B cell (primary cell): ENCODE results near the gene PGLYRP3. TPM values are rescaled to one million over a fixed set of nuclear protein-coding genes. Genes with fewer than 3 reads are reported as not detected.

ENCODE experiments used
- ATAC-seq: fragments of 200-7000 bp; cut with Tn5 transposase; one replicate; pipeline ENCODE4 v1.10.0; 2021; ENCODE audit warnings: low read depth, mild to moderate bottlenecking, moderate number of reproducible peaks, moderate library complexity
- CTCF ChIA-PET: fragments of 350-600 bp; sonication (Branson Sonifier 250); formaldehyde crosslinking; loops from one replicate; lab custom pipeline; 2021; ENCODE audit warnings: antibody characterized with exemption, inconsistent platforms; lab: Charles Lee
- POLR2A ChIA-PET: fragments of 350-600 bp; sonication (Branson Sonifier 250); formaldehyde crosslinking; loops from one replicate; lab custom pipeline; 2021; ENCODE audit warnings: antibody characterized with exemption; lab: Charles Lee
- DNase-seq: peaks from one replicate; pipeline ENCODE4 v3.0.0; 2013
- H2AFZ ChIP-seq: 2 replicates; pipeline ENCODE4 v1.6.1; 2012; ENCODE audit warnings: mild to moderate bottlenecking, low read depth, low read length; ENCODE audit not compliant: insufficient read depth, poor library complexity, severe bottlenecking
- H3K27ac ChIP-seq, 2 donors: 1 replicate in 1 of 2; 2 replicates in 1 of 2; pipeline ENCODE4 v1.5.1; 2012 to 2013; ENCODE audit warnings: low read length in 2 of 2, mild to moderate bottlenecking in 2 of 2, moderate library complexity in 1 of 2
- H3K27me3 ChIP-seq, 4 experiments: fragments of 200-600 bp in 1 of 4; sonication (generic) in 1 of 4; replicated peaks in 1 of 4; 1 replicate in 2 of 4; 2 replicates in 2 of 4; pipeline versions ENCODE4 v1.6.1 to v1.7.0; 2013 to 2016; ENCODE audit warnings: low read length in 3 of 4, mild to moderate bottlenecking in 2 of 4, mixed read lengths in 1 of 4, moderate library complexity in 1 of 4; ENCODE audit not compliant: insufficient read depth in 4 of 4, control insufficient read depth in 3 of 4; ENCODE audit errors: control extremely low read depth in 1 of 4
- H3K36me3 ChIP-seq, 2 experiments: replicated peaks in 1 of 2; 1 replicate in 1 of 2; 2 replicates in 1 of 2; pipeline versions ENCODE4 v1.6.1 to v1.7.1; 2013; ENCODE audit warnings: low read length in 1 of 2; ENCODE audit not compliant: insufficient read depth in 2 of 2, control insufficient read depth in 1 of 2; ENCODE audit errors: control extremely low read depth in 1 of 2, extremely low read depth in 1 of 2
- H3K4me1 ChIP-seq, 2 donors: fragments of 200-600 bp in 1 of 2; sonication (generic) in 1 of 2; 1 replicate in 1 of 2; 2 replicates in 1 of 2; pipeline versions ENCODE4 v1.5.1 to v1.6.1; 2013 to 2017; ENCODE audit warnings: low read length in 2 of 2; ENCODE audit not compliant: control insufficient read depth in 2 of 2, insufficient read depth in 2 of 2
- H3K4me2 ChIP-seq: replicated peaks from 2 replicates; pipeline ENCODE3; 2012; ENCODE audit warnings: mild to moderate bottlenecking, low read depth, low read length; ENCODE audit not compliant: poor library complexity, severe bottlenecking
- H3K4me3 ChIP-seq, 5 experiments: fragments of 200-600 bp in 1 of 5; sonication (generic) in 1 of 5; 1 replicate in 3 of 5; 2 replicates in 2 of 5; pipeline versions ENCODE4 v1.5.1 to v1.7.0; 2011 to 2016; ENCODE audit warnings: low read length in 4 of 5, mild to moderate bottlenecking in 4 of 5, low read depth in 2 of 5, control low read depth in 1 of 5, moderate library complexity in 1 of 5; ENCODE audit not compliant: insufficient read depth in 1 of 5; ENCODE audit errors: control extremely low read depth in 1 of 5, extremely low read depth in 1 of 5
- H3K79me2 ChIP-seq: fragments of 200-600 bp; sonication (generic); one replicate; pipeline ENCODE4 v1.6.0; 2016; ENCODE audit warnings: low read length; ENCODE audit not compliant: control insufficient read depth, insufficient read depth
- H3K9ac ChIP-seq: fragments of 200-600 bp; sonication (generic); 2 replicates; pipeline ENCODE4 v1.6.1; 2017; ENCODE audit warnings: mild to moderate bottlenecking, low read length, moderate library complexity
- H3K9me3 ChIP-seq, 3 donors: one replicate each; pipeline versions ENCODE4 v1.6.1 to v1.7.1; 2013; ENCODE audit warnings: low read length in 2 of 3; ENCODE audit not compliant: control insufficient read depth in 2 of 3, insufficient read depth in 1 of 3; ENCODE audit errors: control extremely low read depth in 1 of 3
- H4K20me1 ChIP-seq: 2 replicates; pipeline ENCODE4 v1.6.0; 2012; ENCODE audit warnings: mild to moderate bottlenecking, low read length; ENCODE audit not compliant: insufficient read depth, control insufficient read depth, poor library complexity, severe bottlenecking
- H3K27ac Mint-ChIP-seq: one replicate; pipeline ENCODE4 v1.8.0; 2021; ENCODE audit warnings: mixed read lengths
- H3K27me3 Mint-ChIP-seq: one replicate; pipeline ENCODE4 v1.8.0; 2021; ENCODE audit warnings: mixed read lengths
- H3K4me1 Mint-ChIP-seq: one replicate; pipeline ENCODE4 v1.8.0; 2021; ENCODE audit warnings: mixed read lengths
- H3K4me3 Mint-ChIP-seq: one replicate; pipeline ENCODE4 v1.8.0; 2021; ENCODE audit warnings: mixed read lengths
- H3K9me3 Mint-ChIP-seq: one replicate; pipeline ENCODE4 v1.8.0; 2022; ENCODE audit warnings: mixed read lengths; ENCODE audit not compliant: insufficient read depth
- EZH2 ChIP-seq: IDR thresholded peaks from 2 replicates; pipeline ENCODE4 v1.6.1; 2012; ENCODE audit warnings: borderline replicate concordance, low read depth, mild to moderate bottlenecking, moderate library complexity, low read length; ENCODE audit not compliant: insufficient read depth, poor library complexity, severe bottlenecking
- WGBS: methylation state at CpG from one replicate; pipeline ENCODE4 v1.1.5; 2013; ENCODE audit warnings: missing lambda C conversion rate; ENCODE audit not compliant: insufficient coverage; 5-methylcytosine and 5-hydroxymethylcytosine counted together
- intact Hi-C: fragments of 100-400 bp; cut with micrococcal nuclease; formaldehyde crosslinking; loops from one replicate; pipeline ENCODE4 v1.10.0; 2022
- polyA plus RNA-seq: library from polyadenylated mRNA; depleted of rRNA; stranded (reverse); fragments of >200 nt; gene quantifications from 2 replicates; pipeline ENCODE4 v1.2.3, GENCODE V29; 2012
- total RNA-seq, 2 donors: library from RNA; stranded (reverse); fragments of 120-200 nt in 1 of 2; gene quantifications; 1 replicate in 1 of 2; 2 replicates in 1 of 2; pipeline versions ENCODE4 v1.2.3 to v1.2.4, GENCODE V29; 2013 to 2022
- TF ChIP-seq, protein P1 (sequence below): fragments of 200-600 bp; IDR thresholded peaks from one replicate; pipeline ENCODE4 v1.8.0; 2022; ENCODE audit warnings: antibody characterized with exemption, mild to moderate bottlenecking

The PGLYRP3 gene
- total and polyA plus RNA-seq, 2 donors (not counting 1 experiment from before 2014, with no cell fraction given) = not detected

DNA sequence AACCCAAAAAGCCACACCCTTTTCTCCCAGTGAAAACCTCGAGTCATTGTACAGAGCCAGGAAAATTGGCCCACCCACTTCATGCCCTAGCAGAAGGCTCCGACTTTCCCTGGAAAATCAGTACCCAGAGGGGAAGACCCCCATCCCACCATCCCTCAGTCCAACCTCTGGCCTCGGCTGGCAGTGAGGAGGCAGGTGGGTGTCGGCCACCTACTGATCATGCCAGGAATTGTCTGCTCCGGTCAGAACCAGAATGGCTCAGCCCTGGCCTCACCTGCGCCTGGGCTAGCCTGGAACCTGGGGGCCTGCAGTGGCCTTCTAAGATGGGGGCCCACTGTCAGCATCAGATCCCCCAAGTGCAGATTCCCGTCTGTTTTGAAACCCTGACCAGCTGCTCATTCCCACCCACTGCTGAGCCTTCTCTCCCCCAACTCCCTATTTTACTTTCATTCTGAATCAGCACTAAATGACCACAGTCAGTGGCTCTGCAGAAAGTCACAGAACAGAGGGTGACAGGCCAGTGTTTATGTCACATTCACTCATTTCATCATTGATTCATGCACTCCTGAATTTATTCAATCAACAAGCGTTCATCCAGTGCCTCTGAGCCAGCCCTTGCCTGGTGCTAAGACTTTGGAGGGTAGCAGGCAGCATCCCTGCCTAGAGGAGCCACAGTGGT lies 41.9 kb upstream of the PGLYRP3 start:
- Histone ChIP-seq H3K79me2 (no peaks in the 10 kb centered on the region), H3K9ac (no peak overlapping the region), H4K20me1 (no peaks in the 10 kb centered on the region), H3K4me2 (no peak overlapping the region), H3K36me3 (no peaks in the 10 kb centered on the region), H3K4me3 (no peak overlapping the region), H3K9me3 (no peaks in the 10 kb centered on the region), H3K4me1 (peaks cover 10 to 12% of the 10 kb centered on the region in 2 donors), H3K27ac (no peak overlapping the region), H2AFZ (no peak overlapping the region), H3K27me3 (peaks cover 0 to 7% (median 3%) of the 10 kb centered on the region in 4 experiments)
- Mint-ChIP-seq H3K4me1 (peaks cover 20% of the 10 kb centered on the region), H3K9me3 (no peaks in the 10 kb centered on the region), H3K27ac (no peak overlapping the region), H3K4me3 (no peak overlapping the region), H3K27me3 (peaks cover 48% of the 10 kb centered on the region)
- WGBS = 75% methylated on average over 7 of the region's 8 CpGs
- POLR2A ChIA-PET = no interaction called here
- DNase-seq (no peak), ATAC-seq (no peak)
- CTCF ChIA-PET = interaction anchor here (4.9 kb wide), 1 partner anchor 140 kb away, joined by 22 read pairs; no protein-coding TSS in a partner anchor
- TF ChIP-seq, protein P1, sequence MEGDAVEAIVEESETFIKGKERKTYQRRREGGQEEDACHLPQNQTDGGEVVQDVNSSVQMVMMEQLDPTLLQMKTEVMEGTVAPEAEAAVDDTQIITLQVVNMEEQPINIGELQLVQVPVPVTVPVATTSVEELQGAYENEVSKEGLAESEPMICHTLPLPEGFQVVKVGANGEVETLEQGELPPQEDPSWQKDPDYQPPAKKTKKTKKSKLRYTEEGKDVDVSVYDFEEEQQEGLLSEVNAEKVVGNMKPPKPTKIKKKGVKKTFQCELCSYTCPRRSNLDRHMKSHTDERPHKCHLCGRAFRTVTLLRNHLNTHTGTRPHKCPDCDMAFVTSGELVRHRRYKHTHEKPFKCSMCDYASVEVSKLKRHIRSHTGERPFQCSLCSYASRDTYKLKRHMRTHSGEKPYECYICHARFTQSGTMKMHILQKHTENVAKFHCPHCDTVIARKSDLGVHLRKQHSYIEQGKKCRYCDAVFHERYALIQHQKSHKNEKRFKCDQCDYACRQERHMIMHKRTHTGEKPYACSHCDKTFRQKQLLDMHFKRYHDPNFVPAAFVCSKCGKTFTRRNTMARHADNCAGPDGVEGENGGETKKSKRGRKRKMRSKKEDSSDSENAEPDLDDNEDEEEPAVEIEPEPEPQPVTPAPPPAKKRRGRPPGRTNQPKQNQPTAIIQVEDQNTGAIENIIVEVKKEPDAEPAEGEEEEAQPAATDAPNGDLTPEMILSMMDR = no peak
- TF ChIP-seq EZH2 = no peak
- intact Hi-C loops = no loop called here

DNA sequence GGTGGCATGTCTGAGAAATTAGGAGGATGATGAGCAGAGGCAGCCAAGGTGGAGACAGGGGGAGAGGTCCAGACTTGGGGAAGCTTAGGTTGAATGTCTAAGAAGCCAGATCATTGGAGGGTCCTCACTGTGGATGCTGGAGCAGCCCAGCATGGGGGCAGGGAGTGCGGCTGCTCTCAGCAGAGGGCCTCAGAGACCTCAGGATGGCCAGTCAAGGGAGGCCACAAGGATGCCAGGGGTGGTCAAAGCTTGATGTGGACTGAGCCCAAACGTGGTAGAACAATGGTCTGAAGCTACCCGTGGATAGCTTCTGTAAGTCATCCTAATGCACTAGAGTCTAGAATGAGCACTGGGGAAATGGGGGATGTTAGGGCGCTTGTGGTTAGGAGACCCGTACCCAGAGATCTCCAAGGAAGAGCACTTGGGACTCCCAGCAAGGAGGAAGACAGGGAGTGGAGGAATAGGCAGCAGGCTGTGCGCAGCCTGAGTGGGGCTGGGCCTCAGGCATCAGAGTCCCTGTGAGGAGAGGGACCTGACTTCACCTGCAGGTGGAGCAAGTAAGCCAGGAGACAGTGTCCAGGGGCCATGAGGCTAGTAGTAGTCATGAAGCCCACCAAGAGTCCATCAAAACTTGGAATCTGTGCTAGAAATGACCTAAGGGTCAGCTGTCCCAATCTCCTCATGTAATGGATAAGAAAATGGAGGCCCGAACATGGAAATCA lies 40.6 kb upstream of the PGLYRP3 start:
- peaks cover 0 to 19% (median 10%) of the 10 kb centered on the region in 4 experiments for H3K27me3 ChIP-seq
- no peaks in the 10 kb centered on the region for H3K9me3 Mint-ChIP-seq
- POLR2A ChIA-PET = no interaction called here
- peaks cover 54% of the 10 kb centered on the region for H3K27me3 Mint-ChIP-seq
- no peaks in the 10 kb centered on the region for H4K20me1 ChIP-seq
- intact Hi-C loops = no loop called here
- no peaks in the 10 kb centered on the region for H3K9me3 ChIP-seq
- H3K36me3 ChIP-seq = no peaks in the 10 kb centered on the region
- DNase-seq (no peak), ATAC-seq (no peak)
- H3K4me2 ChIP-seq = no peak overlapping the region
- no peak overlapping the region for H3K4me3 Mint-ChIP-seq
- H3K4me1 Mint-ChIP-seq = peaks cover 20% of the 10 kb centered on the region
- CTCF ChIA-PET = interaction anchor here (0.9 to 3.7 kb wide), 12 partner anchors 8 to 983 kb away, joined by 3 to 59 read pairs (median 4); no protein-coding TSS in a partner anchor
- H3K79me2 ChIP-seq = no peaks in the 10 kb centered on the region
- peaks cover 10 to 12% of the 10 kb centered on the region in 2 donors for H3K4me1 ChIP-seq
- WGBS = 85% methylated on average over 7 of the region's 7 CpGs
- H2AFZ ChIP-seq = no peak overlapping the region
- no peak for TF ChIP-seq EZH2
- TF ChIP-seq, protein P1 = no peak
- no peak overlapping the region for H3K4me3 ChIP-seq
- H3K27ac Mint-ChIP-seq = no peak overlapping the region
- H3K27ac ChIP-seq = no peak overlapping the region
- H3K9ac ChIP-seq = no peak overlapping the region
